K562 (cell line): Measurements from ENCODE around the gene ANO9. TPM values are rescaled to one million over a fixed set of nuclear protein-coding genes. Genes with fewer than 3 reads are reported as not detected.

Experiments used
- CAMTA2 ChIP-seq: fragments of 250-450 bp; sonication (Bioruptor Pico); conservative IDR thresholded peaks from 2 replicates; pipeline ENCODE4 v1.5.1; 2022
- CTBP1 ChIP-seq: fragments of 450-650 bp; IDR thresholded peaks from 2 replicates; pipeline ENCODE4 v1.6.1; 2016; ENCODE audit warnings: borderline replicate concordance
- HDAC8 ChIP-seq: fragments of 450-650 bp; IDR thresholded peaks from 2 replicates; pipeline ENCODE4 v1.6.1; 2016; ENCODE audit warnings: mild to moderate bottlenecking, missing genetic modification characterization, moderate library complexity, missing compliant biosample characterization
- NCOA2 ChIP-seq, 2 experiments: fragments of 450-650 bp; IDR thresholded peaks; 2 replicates each; pipeline ENCODE4 v1.6.1; 2018; ENCODE audit warnings: mild to moderate bottlenecking in 2 of 2, moderate library complexity in 1 of 2; ENCODE audit not compliant: partially characterized antibody in 2 of 2
- PCBP1 ChIP-seq: fragments of 200-400 bp; formaldehyde crosslinking; IDR thresholded peaks from 2 replicates; pipeline ENCODE4 v1.6.1; 2018; ENCODE audit warnings: mild to moderate bottlenecking, low read depth, low read length; ENCODE audit not compliant: poor library complexity, severe bottlenecking
- POLR2AphosphoS5 ChIP-seq: IDR thresholded peaks from 2 replicates; pipeline ENCODE4 v1.6.1; 2011; ENCODE audit warnings: mild to moderate bottlenecking, low read depth, low read length, moderate library complexity; ENCODE audit not compliant: control insufficient read depth, insufficient read depth
- POLR2H ChIP-seq: IDR thresholded peaks from 2 replicates; pipeline ENCODE4 v1.6.1; 2016; ENCODE audit warnings: missing genetic modification characterization, low read depth, mild to moderate bottlenecking, control low read depth, missing compliant biosample characterization, moderate library complexity
- RCOR1 ChIP-seq, 2 experiments: IDR thresholded peaks; 2 replicates each; pipeline ENCODE4 v1.6.1; 2012; ENCODE audit warnings: low read depth in 2 of 2, low read length in 2 of 2, borderline replicate concordance in 1 of 2, improper control_type of control experiment in 1 of 2
- YY1 ChIP-seq, 3 experiments: IDR thresholded peaks; 2 replicates each; pipeline ENCODE4 v1.6.1; 2011; ENCODE audit warnings: low read length in 2 of 3, mild to moderate bottlenecking in 2 of 3, moderate library complexity in 2 of 3, borderline replicate concordance in 1 of 3, control low read depth in 1 of 3, low read depth in 1 of 3; ENCODE audit not compliant: insufficient read depth in 3 of 3, insufficient replicate concordance in 2 of 3, control insufficient read depth in 1 of 3, insufficient read length in 1 of 3; ENCODE audit errors: extremely low read depth in 1 of 3
- ZNF431 ChIP-seq: sonication (generic); formaldehyde crosslinking; IDR thresholded peaks from 2 replicates; pipeline ENCODE4 v1.8.0; 2022; ENCODE audit warnings: mild to moderate bottlenecking, missing genetic modification reagents
- ZNF766 ChIP-seq: fragments of 200-800 bp; sonication (Bioruptor generic); conservative IDR thresholded peaks from 2 replicates; pipeline ENCODE4 v1.6.1; 2016; ENCODE audit warnings: missing genetic modification characterization, missing compliant biosample characterization
- ZSCAN32 ChIP-seq: fragments of 450-650 bp; formaldehyde crosslinking; IDR thresholded peaks from 2 replicates; pipeline ENCODE4 v1.4.0; 2020; ENCODE audit warnings: mild to moderate bottlenecking, moderate library complexity
- ZZZ3 ChIP-seq: fragments of 450-650 bp; IDR thresholded peaks from 2 replicates; pipeline ENCODE4 v1.6.1; 2016; ENCODE audit warnings: antibody characterized with exemption, mild to moderate bottlenecking, moderate library complexity
- polyA plus RNA-seq, 8 experiments: library from polyadenylated mRNA; depleted of rRNA in 4 of 8; stranded (reverse) in 5 of 8; unstranded in 3 of 8; fragments of >200 nt; fragmentation: Nextera tagmentation in 2 of 8; fragmentation: Illumina TruSeq in 1 of 8; extraction: Ambion mirVana in 2 of 8; extraction: Trizol in 1 of 8; gene quantifications; 2 replicates each; pipeline versions ENCODE4 v1.2.1 to v1.2.3, GENCODE V29; 2011 to 2014; ENCODE audit warnings: inconsistent platforms in 1 of 8, missing spikeins in 1 of 8
- total RNA-seq, 7 experiments: library from RNA; depleted of rRNA in 6 of 7; stranded (reverse); fragments of >200 nt in 6 of 7; fragmentation: Illumina TruSeq in 2 of 7; extraction: Trizol in 2 of 7; gene quantifications; 2 replicates each; pipeline versions ENCODE4 v1.2.1 to v1.2.3, GENCODE V29; 2011 to 2021; ENCODE audit warnings: low replicate concordance in 1 of 7
- TF ChIP-seq, protein P1 (sequence below): fragments of 250-450 bp; sonication (Bioruptor Pico); IDR thresholded peaks from 2 replicates; pipeline ENCODE4 v1.9.0; 2021; ENCODE audit warnings: mild to moderate bottlenecking, inconsistent platforms
- TF ChIP-seq, protein P2 (sequence below): fragments of 150-350 bp; IDR thresholded peaks from 2 replicates; pipeline ENCODE4 v1.6.1; 2014; ENCODE audit warnings: low read depth, mild to moderate bottlenecking, low read length, borderline replicate concordance

The ANO9 gene
- total and polyA plus RNA-seq, 9 of the 15 experiments (the other 6 are each of a cell fraction or from before 2014, with no cell fraction given), result 0.20 to 14.5 (median 4.5) TPM

DNA sequence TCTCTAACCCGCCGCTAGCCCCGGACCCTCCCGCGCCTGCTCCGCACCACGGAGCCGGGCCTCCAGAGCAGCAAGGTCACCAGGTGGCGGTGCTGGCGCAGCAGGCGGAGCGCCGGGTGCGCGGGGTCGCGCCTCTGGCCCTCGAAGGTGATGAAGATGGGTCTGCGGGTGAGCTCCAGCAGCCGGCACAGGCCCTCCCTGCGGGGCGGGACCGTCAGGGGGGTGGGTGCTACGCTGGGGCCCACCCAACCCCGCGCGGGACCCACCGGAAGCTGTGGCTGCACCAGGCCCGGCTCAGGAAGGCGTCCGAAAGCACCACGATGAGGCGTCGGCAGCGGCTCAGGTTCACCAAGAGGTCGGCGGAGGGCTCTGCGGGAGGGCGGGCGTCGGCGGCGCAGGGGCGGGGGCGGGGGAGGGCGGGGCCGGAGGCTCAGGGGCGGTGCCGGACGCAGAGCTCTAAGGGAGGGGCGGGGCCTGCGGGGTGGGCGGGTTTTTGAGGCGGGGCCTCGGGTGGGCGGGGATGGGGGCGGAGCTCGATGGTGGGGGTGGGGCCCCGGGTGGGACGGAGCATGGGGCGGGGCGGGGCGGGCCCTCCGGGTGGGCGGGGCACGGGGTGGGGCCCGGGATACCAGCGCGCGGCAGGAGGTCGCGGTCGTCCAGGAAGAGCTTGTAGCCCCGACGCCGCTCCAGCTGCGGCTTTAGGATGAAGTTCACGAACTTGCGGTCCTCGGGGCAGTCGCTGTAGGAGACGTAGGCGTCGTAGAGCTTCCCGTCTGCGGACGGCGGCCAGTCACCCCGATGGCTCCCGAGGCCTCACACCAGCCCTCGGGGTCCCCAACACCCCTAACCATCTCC is 34.8 kb downstream of the ANO9 start (continued):
- TF ChIP-seq, protein P1, sequence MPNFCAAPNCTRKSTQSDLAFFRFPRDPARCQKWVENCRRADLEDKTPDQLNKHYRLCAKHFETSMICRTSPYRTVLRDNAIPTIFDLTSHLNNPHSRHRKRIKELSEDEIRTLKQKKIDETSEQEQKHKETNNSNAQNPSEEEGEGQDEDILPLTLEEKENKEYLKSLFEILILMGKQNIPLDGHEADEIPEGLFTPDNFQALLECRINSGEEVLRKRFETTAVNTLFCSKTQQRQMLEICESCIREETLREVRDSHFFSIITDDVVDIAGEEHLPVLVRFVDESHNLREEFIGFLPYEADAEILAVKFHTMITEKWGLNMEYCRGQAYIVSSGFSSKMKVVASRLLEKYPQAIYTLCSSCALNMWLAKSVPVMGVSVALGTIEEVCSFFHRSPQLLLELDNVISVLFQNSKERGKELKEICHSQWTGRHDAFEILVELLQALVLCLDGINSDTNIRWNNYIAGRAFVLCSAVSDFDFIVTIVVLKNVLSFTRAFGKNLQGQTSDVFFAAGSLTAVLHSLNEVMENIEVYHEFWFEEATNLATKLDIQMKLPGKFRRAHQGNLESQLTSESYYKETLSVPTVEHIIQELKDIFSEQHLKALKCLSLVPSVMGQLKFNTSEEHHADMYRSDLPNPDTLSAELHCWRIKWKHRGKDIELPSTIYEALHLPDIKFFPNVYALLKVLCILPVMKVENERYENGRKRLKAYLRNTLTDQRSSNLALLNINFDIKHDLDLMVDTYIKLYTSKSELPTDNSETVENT (CRISPR knock-in tag), result no peak
- TF ChIP-seq ZSCAN32 (CRISPR knock-in tag) (no peak), NCOA2 (IDR thresholded peaks at IDR 0.05; ENCODE audit: partially characterized antibody in 2 of 2) (no peak), RCOR1 (IDR thresholded peaks at IDR 0.05; ENCODE audit: borderline replicate concordance in 1 of 2, low read depth in 2 of 2, low read length in 2 of 2) (0 out of 4 replicates have a peak, but pooled peaks of 1 of the 2 experiments have one; percentile 6), ZNF431 (CRISPR knock-in tag) (no peak), PCBP1 (no peak), HDAC8 (tag) (no peak), ZNF766 (CRISPR knock-in tag) (no peak), ZZZ3 (no peak), YY1 (IDR thresholded peaks at IDR 0.05; ENCODE audit: borderline replicate concordance in 1 of 3, control insufficient read depth in 1 of 3, extremely low read depth in 1 of 3, insufficient read depth in 3 of 3, insufficient read length in 1 of 3, insufficient replicate concordance in 2 of 3, low read depth in 1 of 3, low read length in 2 of 3) (peak in 2 of 3 experiments; percentile 34 to 43), POLR2H (tag) (no peak), CTBP1 (peak; percentile 54; the same call in 1 of the 2 replicates), POLR2AphosphoS5 (no peak), CAMTA2 (CRISPR knock-in tag) (no peak)
- TF ChIP-seq, protein P2, sequence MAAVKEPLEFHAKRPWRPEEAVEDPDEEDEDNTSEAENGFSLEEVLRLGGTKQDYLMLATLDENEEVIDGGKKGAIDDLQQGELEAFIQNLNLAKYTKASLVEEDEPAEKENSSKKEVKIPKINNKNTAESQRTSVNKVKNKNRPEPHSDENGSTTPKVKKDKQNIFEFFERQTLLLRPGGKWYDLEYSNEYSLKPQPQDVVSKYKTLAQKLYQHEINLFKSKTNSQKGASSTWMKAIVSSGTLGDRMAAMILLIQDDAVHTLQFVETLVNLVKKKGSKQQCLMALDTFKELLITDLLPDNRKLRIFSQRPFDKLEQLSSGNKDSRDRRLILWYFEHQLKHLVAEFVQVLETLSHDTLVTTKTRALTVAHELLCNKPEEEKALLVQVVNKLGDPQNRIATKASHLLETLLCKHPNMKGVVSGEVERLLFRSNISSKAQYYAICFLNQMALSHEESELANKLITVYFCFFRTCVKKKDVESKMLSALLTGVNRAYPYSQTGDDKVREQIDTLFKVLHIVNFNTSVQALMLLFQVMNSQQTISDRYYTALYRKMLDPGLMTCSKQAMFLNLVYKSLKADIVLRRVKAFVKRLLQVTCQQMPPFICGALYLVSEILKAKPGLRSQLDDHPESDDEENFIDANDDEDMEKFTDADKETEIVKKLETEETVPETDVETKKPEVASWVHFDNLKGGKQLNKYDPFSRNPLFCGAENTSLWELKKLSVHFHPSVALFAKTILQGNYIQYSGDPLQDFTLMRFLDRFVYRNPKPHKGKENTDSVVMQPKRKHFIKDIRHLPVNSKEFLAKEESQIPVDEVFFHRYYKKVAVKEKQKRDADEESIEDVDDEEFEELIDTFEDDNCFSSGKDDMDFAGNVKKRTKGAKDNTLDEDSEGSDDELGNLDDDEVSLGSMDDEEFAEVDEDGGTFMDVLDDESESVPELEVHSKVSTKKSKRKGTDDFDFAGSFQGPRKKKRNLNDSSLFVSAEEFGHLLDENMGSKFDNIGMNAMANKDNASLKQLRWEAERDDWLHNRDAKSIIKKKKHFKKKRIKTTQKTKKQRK, result no peak
